Anterior cingulate cortex (tissue), 58 donors: ENCODE results near the gene RBM34.

Experiments used
- DNase-seq, 58 donors: peaks; one replicate each; lab custom pipeline; 2025; lab: John Stamatoyannopoulos, UW

Gene RBM34

DNA sequence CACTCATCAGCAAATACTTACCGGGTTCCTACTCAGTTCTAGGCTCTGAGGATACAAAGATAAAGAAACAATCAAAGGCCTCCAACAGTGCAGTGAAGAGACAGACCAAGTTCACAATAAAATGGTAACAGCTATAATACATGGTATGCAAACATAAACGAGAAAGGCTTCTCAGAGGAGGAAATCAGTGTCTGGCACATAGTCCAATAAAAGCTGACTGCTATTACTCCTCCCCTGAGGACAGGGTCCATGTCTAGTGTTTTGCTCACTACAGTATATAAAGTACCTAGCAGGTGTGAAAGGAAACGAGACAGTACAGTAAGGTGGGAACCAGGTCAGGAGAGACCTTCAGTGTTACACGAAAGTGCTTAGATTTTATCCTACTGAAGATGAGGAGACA, 4.3 kb downstream of the RBM34 start:
- no peak for DNase-seq

DNA sequence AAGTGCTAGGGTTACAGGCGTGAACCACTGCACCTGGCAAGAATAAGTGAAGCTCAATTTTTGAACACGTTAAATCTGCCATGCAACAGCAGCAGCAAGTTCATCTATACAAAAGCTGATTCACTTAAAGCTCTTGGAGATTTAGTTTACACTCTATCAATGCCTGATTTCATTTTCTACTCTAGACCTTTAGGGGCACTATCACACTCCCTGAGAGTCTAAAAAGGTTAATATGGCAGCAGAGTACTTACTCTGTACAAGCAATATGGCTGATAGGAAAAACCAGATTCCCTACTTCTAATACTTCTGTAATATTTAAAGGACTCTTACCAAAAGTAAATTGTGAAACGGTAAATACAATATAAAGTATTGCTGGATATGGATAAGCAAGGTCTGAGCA, 4.8 kb downstream of the RBM34 start:
- no peak for DNase-seq

DNA sequence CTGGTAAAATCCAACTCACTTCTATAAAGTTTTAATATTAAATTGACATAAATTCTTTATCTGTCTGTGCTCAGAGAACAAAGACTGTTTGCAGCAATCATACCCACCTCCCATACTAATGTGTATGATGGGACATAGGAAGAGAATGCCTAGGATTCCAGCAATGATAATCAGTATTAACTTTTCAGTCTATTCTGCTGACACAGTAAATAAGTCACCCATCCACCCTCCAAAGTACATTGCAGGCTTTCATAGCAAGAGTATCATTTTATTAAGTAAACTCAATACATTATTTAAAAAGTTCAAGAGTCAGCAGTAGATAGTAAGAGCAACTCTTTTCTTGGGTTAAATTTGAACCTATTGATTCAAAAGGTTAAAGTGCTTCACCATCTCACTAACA, 8.8 kb downstream of the RBM34 start:
- DNase-seq = no peak

DNA sequence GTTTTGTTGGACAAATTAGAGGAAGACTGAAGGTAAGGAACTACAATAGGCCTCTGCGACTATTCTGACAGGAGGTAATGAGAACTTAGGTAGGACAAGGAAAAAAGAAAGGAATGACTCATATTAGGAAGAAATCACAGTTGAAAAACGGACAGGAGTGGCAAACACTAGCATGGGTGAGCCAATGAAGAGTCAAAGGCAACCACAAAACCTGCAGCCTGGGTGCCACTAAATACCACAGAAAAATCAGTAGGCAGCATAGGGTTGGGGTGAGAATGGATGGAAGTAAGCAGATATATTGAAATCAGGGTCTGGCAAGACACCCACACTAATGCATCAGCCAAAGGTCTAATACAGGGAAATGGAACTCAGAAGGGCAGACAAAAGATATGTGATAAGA, 10.0 kb downstream of the RBM34 start:
- no peak for DNase-seq

DNA sequence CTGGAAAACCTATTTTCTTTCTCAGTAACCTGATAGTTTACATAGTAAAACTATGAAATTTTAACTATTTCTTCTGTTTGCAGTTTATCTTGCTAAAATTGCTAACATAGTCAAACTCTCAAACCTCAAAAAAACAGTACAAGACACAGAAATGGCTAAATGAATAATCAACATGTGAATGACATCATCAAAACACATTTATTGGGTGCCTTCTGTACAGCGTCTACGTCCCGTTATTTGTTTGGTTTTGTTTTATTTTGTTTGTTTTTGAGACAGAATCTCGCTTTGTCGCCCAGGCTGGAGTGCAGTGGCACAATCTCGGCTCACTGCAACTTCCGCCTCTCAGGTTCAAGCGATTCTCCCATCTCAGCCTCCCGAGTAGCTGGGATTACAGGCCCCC, 11.2 kb downstream of the RBM34 start:
- DNase-seq = no peak

DNA sequence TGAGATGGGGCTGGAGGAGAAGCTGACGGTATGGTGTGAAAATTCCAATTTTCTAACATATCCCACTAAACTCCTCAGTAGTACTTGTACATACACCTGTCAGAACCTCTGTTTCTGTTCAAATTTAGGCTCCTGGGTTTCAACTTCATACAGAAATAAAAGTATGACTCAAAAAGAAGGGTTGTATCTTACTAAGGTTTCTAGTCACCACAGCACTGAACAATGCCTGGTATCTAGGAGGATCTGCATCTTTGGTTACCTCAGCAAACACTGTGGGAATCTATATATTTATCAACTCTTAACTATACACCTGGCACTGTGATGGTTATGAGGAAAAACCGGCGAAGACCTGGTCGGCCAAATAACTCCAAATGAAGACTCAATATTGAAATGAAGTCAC, 13.8 kb downstream of the RBM34 start:
- no peak for DNase-seq

DNA sequence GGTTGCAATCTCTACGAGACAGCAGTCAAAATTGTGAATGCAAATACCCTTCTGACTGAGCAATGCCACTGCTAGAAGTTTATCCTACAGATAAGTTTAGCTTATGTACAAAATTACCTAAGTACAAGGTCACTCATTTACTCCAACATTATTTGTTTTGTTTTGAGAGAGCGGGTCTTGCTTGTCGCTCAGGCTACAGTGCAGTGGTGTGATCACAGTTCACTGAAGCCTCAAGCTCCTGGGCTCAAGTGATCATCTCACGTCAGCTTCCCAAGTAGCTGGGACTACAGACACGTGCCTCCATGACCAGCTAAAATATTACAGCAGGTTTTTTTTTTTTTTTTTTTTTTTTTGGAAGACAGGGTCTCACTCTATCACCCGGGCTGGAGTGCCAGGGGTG, 15.4 kb downstream of the RBM34 start:
- no peak for DNase-seq

DNA sequence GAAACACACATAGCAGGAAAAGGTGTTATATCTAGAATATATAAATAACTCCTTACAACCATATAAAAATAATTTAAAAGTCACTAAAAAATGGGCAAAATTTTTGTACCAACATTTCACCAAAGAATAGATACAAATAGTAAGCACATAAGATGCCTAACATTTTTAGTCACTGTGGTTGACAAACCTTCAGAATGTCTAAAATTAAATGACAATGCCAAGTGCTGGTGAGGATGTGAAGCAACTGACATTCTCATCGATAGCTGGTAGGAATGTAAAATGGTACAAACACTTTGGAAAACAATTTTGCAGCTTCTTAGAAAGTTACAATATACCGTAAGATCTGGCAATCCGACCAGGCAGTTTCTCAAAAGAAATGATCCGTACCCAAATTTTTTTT, 18.1 kb downstream of the RBM34 start:
- no peak for DNase-seq

DNA sequence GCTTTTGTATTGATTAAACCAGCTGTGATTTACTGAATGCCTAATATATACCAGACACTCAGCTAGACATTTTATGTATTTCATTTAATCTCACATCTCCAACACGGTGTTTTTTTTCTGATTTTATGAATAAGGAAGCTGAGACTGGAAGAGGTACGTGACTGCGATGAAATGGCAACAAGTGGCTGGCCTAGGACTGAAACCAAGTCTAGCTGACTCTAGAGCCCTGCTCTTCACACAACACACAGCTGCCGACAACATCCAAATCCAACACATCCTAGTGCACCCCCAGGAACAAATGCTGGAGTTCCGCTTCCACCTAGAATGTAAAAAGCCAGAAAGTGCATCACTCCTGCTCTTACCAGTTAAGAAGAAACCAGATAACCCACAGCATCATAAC, 21.7 kb downstream of the RBM34 start:
- no peak for DNase-seq

DNA sequence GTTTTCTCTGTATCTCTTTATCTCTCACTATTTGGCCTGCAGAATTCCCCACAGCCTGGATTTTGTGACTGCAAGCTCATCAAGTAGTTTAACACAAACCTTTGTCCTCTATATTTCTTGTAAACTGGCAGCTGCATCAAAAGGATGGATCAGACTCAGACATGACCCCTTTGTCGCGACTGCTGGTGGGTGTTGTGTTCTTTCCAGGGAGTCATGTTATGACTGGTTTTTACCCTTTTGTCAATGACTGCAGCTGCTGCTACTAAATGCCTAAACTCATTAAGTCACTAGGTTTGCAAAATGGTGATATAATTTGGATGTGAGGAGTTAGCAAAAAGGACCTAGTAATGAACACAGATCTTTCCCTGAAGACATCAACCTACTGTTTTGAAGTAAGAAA, 22.2 kb downstream of the RBM34 start:
- DNase-seq = no peak

DNA sequence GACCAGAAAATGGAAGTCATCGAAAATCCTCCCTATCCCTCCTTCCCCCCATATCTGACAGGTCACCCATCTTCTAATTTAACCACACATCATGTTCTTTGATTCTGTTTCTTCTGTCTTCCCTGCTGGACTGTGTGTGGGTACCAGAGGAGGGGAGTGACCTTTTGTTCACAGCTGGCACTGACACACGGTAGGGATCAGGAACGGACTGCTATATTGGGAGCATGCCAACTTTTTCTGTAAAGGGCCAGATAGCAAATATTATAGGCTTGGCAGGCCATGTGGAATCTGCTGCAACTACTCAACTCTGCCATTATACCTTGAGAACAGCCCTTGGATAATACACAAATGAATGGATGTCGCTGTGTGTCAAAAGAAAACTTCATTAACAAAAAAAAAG, 24.9 kb downstream of the RBM34 start:
- DNase-seq = no peak

DNA sequence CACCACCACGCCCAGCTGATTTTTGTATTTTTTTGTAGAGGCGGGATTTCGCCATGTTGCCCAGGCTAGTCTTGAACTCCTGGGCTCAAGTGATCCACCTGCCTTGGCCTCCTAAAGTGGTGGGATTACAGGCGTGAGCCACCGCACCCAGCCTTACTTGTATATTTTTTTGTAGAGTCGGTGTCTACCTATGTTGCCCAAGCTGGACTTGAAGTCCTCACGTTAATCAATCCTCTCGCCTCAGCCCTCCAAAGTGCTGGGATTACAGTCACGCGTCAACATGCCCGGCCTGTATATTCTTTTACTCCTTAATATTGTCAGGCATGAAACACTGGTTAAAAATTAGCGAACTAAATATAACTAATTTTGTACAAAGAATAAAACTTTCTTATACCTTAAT, 26.9 kb downstream of the RBM34 start:
- no peak for DNase-seq

DNA sequence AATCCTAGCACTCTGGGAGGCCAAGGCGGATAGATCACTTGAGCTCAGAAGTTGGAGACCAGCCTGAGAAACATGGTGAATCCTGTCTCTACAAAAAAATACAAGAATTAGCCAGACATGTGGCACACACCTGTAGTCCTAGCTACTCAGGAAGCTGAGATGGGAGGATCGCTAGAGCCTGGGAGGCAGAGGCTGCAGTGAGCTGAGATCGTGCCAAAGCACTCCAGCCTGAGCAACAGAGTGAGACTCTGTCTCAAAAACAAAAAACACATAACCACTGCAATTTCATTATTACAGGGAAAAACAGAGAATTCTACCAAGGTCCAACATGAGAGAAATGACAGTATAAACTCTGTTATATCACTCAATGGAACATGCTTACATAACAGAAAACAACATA, 28.0 kb downstream of the RBM34 start:
- no peak for DNase-seq

DNA sequence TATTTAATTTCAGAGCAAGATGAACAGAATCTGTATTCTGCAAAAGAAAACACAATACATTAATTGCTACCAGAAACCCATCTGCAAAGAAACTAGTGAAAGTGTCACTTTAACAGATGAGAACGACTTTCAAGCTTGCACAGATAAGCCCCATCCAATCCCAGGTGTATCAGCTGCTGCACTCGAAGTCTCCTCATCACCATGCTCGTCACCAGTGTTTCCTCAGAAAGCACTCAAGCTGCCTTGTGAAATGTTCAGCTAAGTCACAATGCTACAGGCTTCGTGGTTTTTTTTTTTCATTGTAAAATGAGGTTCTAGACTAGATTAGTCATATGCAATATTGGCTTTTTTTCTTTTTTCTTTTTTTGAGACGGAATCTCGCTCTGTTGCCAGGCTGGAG, 29.1 kb downstream of the RBM34 start:
- no peak for DNase-seq

DNA sequence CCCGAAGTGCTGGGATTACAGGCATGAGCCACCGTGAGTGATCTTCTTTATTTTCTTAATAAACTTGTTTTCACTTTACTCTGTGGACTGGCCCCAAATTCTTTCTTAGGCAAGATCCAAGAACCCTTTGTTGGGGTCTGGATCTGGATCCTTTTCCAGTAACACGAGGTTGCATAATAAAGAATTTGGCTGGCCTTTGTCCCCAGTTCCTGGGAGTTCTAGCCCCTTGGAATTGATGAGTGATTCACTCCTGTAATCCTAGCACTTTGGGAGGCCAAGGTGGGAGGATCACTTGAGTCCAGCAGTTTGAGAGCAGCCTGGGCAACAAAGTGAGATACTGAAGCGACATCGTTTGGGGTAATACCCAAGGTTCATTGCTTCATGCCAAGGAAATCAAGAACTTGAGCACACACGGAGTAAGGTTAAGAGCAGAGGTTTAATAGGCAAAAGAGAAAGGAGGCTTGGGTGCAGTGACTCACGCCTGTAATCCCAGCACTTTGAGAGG, 30.2 kb downstream of the RBM34 start:
- no peak for DNase-seq

DNA sequence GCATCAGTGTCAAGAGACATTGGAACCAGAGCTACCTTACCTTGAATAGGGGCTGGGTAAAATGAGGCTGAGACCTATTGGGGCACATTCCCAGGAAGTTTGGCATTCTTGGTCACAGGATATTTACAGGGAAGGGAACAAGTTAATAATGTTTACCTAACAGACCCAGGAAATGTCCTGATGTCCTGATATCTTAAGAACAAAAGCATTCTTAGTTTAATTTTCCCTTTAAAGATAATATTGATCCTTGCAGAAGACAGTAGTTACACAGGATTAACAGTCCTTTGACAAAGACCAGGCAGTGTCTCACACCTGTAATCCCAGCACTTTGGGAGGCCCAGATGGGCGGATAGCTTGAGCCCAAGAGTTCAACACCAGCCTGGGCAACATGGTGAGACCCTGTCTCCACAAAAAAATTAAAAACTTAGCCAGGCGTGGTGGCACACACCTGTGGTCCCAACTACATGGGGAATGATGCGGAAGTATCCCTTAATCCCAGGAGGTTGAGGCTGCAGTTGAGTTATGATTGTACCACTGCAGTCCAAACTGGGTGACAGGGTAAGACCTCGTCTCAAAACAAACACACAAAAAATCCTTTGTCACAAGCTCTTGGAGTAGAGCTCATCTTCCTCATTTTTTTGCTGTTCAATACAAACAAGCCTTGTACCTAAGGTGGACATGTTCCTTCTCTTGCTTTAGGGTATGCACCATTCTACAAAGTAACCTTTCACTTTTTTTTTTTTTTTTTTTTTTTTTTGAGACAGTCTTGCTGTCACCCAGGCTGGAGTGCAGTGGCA, 31.1 kb downstream of the RBM34 start:
- no peak for DNase-seq

DNA sequence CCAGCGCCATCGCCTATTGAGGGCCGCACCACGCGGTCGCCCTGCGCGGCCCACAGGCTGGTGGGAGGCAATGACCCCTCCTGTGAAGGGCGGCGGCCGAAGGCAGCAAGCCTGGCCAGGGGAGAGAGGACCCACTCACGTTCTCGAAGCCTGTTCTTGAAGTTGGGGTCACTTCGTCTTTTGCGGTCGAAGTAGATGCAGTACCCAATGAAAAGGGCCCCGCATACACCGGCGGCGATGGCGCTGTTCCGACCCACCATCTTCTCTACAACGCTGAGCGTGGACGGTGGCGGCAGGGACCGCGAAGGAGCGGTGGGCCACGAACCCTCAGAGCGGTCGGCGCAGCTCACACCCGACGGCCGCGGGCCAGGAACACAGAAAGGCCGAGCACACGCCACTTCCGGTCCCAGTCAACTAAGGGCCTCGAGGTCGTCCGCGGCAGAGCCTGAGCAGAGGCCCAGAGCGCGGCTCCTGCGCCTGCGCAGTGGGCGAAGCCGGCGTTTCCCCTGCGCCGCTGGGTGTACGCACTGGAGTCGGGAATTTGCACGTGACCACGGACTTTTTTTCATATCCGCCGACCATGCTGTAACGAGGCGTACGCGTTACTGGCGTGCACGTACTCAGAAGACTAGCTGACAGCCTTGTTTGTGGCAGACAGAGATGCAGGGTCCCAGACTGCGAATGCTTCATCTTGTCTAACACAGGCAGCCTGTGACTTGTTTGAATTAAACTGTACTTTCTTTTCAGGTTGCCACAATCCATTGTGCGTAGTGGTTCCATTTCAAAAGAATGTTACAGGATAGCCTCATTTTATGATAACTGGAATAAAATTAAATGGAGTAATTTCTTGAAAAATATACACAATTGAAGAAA, 32.4 kb downstream of the RBM34 start, which contains the start of gene TOMM20:
TSS of gene TOMM20 (minus strand) at position 382 of the 873 bp plus-strand sequence. CDS start at position 260, 122 bp downstream.
- DNase-seq = peak; percentile 72 to 97 (median 93)

DNA sequence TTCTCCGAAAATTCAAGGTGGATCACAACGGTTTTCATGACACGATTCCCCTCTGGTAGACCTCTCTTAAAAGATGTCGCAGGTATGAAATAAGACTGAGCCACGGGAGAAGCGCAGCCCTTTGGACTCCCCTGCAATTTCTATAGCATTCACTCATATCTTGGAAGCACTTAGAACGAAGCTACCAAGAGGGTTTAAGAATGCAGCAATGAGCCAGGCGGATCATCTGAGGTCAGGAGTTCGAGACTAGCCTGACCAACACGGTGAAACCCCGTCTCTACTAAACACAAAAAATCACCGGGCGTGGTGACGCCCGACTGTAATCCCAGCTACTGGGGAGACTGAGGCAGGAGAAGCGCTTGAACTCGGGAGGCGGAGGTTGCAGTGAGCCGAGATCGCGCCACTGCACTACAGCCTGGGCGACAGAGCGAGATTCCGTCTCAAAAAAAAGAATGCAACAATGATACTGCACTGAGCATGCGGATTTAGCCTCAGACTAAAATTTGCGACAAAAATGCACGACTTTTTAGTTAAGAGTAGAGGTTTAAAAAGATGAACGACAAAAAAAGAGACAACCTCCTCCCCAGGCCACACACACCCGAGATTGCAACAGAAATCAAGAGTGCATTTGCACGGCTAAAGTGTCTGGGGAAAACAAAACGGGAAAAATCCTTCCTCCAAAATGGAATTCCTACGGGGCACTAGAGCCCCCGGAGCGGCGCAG, 33.2 kb downstream of the RBM34 start:
- peak in 4 of 58 donors; percentile 21 to 49 (median 30) for DNase-seq

DNA sequence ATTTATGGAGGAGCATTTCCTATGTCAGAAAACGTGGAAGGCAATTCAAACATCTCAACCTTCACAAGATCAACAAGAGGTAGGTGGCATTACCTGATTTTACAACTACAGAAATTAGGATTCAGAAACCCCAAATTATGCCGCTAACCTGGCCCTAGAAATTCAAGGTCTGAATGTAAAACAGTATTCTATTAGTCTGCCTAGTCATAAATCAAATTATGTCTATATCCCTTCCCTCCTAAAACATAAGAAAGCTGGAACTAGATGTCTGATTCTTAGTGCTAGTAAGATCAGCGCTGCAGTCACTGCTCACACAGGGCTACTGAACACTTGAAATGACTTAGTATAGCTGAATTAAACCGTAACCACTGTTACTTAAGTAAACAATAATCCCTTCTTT, 33.8 kb downstream of the RBM34 start:
- DNase-seq = no peak

DNA sequence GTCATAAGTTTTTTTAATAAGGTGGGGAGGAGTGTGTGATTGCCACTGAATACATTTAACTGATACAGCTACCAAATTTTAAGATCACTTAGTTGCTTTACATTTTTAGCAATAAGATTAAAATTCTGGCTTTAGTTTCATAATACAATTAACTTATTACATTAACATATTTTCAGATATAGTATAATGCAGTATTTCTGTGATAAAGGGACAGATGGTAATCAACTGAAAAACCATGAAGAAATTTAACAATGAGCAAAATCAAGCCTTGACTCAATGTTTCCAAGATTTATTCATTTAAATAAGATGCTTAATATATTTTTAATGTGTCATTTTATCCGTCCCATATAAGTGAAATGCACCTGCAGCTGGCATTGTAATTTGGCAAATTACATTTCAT, 36.4 kb downstream of the RBM34 start:
- no peak for DNase-seq

DNA sequence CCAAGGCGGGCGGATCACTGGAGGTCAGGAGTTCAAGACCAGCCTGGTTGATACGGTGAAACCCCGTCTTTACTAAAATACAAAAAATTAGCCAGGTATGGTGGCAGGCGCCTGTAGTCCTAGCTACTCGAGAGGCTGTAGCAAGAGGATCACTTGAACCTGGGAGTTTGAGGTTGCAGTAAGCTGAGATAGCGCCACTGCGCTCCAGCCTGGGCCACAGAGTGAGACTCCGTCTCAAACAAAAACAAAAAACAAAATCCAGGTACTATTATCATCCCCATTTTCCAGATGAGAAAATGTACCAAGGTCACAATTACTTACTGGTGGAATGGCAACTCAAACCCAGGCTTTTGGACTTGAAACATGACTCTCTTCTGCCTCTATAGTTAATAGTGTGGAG, 36.9 kb downstream of the RBM34 start:
- DNase-seq = no peak
